Loucy (cell line): ENCODE data around the gene UNC13B.

Experiments
- CTCF ChIP-seq: fragments of 200-600 bp; sonication (generic); conservative IDR thresholded peaks from 2 replicates; pipeline ENCODE4 v1.5.1; 2014; ENCODE audit warnings: mild to moderate bottlenecking, antibody characterized with exemption, low read length
- EZH2phosphoT487 ChIP-seq: fragments of 200-600 bp; IDR thresholded peaks from 2 replicates; pipeline ENCODE4 v1.6.1; 2018; ENCODE audit warnings: antibody characterized with exemption, mild to moderate bottlenecking, moderate library complexity, borderline replicate concordance

- TF ChIP-seq CTCF = no peak
- no peak for TF ChIP-seq EZH2phosphoT487
These were observed 59.0 kb downstream of the UNC13B start for GRCh38 chr9:35220659-35221338.
